Measurements from ENCODE around the gene CHRNG. TPM values are rescaled to one million over a fixed set of nuclear protein-coding genes. Genes with fewer than 3 reads are reported as not detected.
A peak's percentile ranks its signal among the peaks of the same experiment; 100 is the strongest.
"Not testable (repeated sequence)": the region's sequence is repeated elsewhere in the genome, so short reads cannot be mapped to it uniquely, and the experiment has no call there.

Gene CHRNG
- total RNA-seq, 2 donors from 2014 or later, result not detected

GRCh38 chr2:232528746-232529460, 10.6 kb upstream of the CHRNG start:
- no peaks in the 10 kb centered on the region for H3K36me3 Mint-ChIP-seq (ENCODE audit: low read depth)
- peaks cover 30% of the 10 kb centered on the region for H3K27me3 Mint-ChIP-seq
- peak overlapping the region; percentile 54 for H3K27ac Mint-ChIP-seq
- no peak overlapping the region for H3K4me3 Mint-ChIP-seq
- H3K4me1 Mint-ChIP-seq, result peaks cover 6% of the 10 kb centered on the region
- H3K9me3 Mint-ChIP-seq, result no peaks in the 10 kb centered on the region
- peak; percentile 54 for ATAC-seq (replicated peaks)

- peaks cover 6% of the 10 kb centered on the region for H3K4me1 Mint-ChIP-seq
- no peaks in the 10 kb centered on the region for H3K36me3 Mint-ChIP-seq (ENCODE audit: low read depth)
- ATAC-seq (replicated peaks), result no peak
- no peak overlapping the region for H3K4me3 Mint-ChIP-seq
- H3K9me3 Mint-ChIP-seq, result no peaks in the 10 kb centered on the region
- H3K27ac Mint-ChIP-seq, result no peak overlapping the region
- H3K27me3 Mint-ChIP-seq, result peaks cover 26% of the 10 kb centered on the region
Observed at GRCh38 chr2:232529806-232530547, 9.5 kb upstream of the CHRNG start.

- Mint-ChIP-seq H3K36me3 (ENCODE audit: low read depth) (no peaks in the 10 kb centered on the region), H3K4me1 (peaks cover 6% of the 10 kb centered on the region), H3K27ac (no peak overlapping the region), H3K4me3 (no peak overlapping the region), H3K27me3 (peaks cover 26% of the 10 kb centered on the region), H3K9me3 (no peaks in the 10 kb centered on the region)
- ATAC-seq (replicated peaks), result no peak
Observed at GRCh38 chr2:232530626-232531260, 8.7 kb upstream of the CHRNG start.

GRCh38 chr2:232532419-232532818, 7.1 kb upstream of the CHRNG start:
- H3K27me3 Mint-ChIP-seq, result peaks cover 23% of the 10 kb centered on the region
- no peak overlapping the region for H3K4me3 Mint-ChIP-seq
- ATAC-seq (replicated peaks), result no peak
- H3K9me3 Mint-ChIP-seq, result no peaks in the 10 kb centered on the region
- H3K36me3 Mint-ChIP-seq (ENCODE audit: low read depth), result no peaks in the 10 kb centered on the region
- peaks cover 6% of the 10 kb centered on the region for H3K4me1 Mint-ChIP-seq
- no peak overlapping the region for H3K27ac Mint-ChIP-seq

GRCh38 chr2:232532821-232533220, 6.7 kb upstream of the CHRNG start:
- ATAC-seq (replicated peaks); H3K4me1 Mint-ChIP-seq; H3K36me3 Mint-ChIP-seq (ENCODE audit: low read depth); H3K9me3 Mint-ChIP-seq; H3K27ac Mint-ChIP-seq; H3K4me3 Mint-ChIP-seq: not testable (repeated sequence)
- peaks cover 22% of the 10 kb centered on the region for H3K27me3 Mint-ChIP-seq

- peaks cover under 1% of the 10 kb centered on the region for H3K4me1 Mint-ChIP-seq
- H3K27me3 Mint-ChIP-seq, result peaks cover 9% of the 10 kb centered on the region
- no peak for ATAC-seq (replicated peaks)
- H3K27ac Mint-ChIP-seq, result no peak overlapping the region
- no peak overlapping the region for H3K4me3 Mint-ChIP-seq
- no peaks in the 10 kb centered on the region for H3K9me3 Mint-ChIP-seq
- H3K36me3 Mint-ChIP-seq (ENCODE audit: low read depth), result no peaks in the 10 kb centered on the region
Observed at GRCh38 chr2:232533944-232534710, 5.4 kb upstream of the CHRNG start.

GRCh38 chr2:232534940-232535651, 4.4 kb upstream of the CHRNG start:
- H3K4me3 Mint-ChIP-seq, result no peak overlapping the region
- H3K27me3 Mint-ChIP-seq, result peaks cover 9% of the 10 kb centered on the region
- no peak overlapping the region for H3K27ac Mint-ChIP-seq
- no peak for ATAC-seq (replicated peaks)
- no peaks in the 10 kb centered on the region for H3K4me1 Mint-ChIP-seq
- no peaks in the 10 kb centered on the region for H3K36me3 Mint-ChIP-seq (ENCODE audit: low read depth)
- no peaks in the 10 kb centered on the region for H3K9me3 Mint-ChIP-seq

GRCh38 chr2:232535761-232536530, 3.5 kb upstream of the CHRNG start:
- Mint-ChIP-seq H3K27me3 (peaks cover 6% of the 10 kb centered on the region), H3K9me3 (no peaks in the 10 kb centered on the region), H3K36me3 (ENCODE audit: low read depth) (no peaks in the 10 kb centered on the region), H3K4me1 (no peaks in the 10 kb centered on the region), H3K4me3 (no peak overlapping the region), H3K27ac (no peak overlapping the region)
- no peak for ATAC-seq (replicated peaks)

- no peaks in the 10 kb centered on the region for H3K36me3 Mint-ChIP-seq (ENCODE audit: low read depth)
- no peak overlapping the region for H3K4me3 Mint-ChIP-seq
- no peaks in the 10 kb centered on the region for H3K4me1 Mint-ChIP-seq
- no peak overlapping the region for H3K27ac Mint-ChIP-seq
- no peak for ATAC-seq (replicated peaks)
- H3K27me3 Mint-ChIP-seq, result peaks cover 3% of the 10 kb centered on the region
- no peaks in the 10 kb centered on the region for H3K9me3 Mint-ChIP-seq
Observed at GRCh38 chr2:232537079-232537478, 2.4 kb upstream of the CHRNG start.

GRCh38 chr2:232537499-232537898, 2.0 kb upstream of the CHRNG start:
- H3K4me3 Mint-ChIP-seq, result no peak overlapping the region
- H3K27ac Mint-ChIP-seq, result no peak overlapping the region
- ATAC-seq (replicated peaks), result no peak
- H3K27me3 Mint-ChIP-seq, result peaks cover 3% of the 10 kb centered on the region
- no peaks in the 10 kb centered on the region for H3K4me1 Mint-ChIP-seq
- H3K36me3 Mint-ChIP-seq (ENCODE audit: low read depth), result no peaks in the 10 kb centered on the region
- H3K9me3 Mint-ChIP-seq, result no peaks in the 10 kb centered on the region

GRCh38 chr2:232538671-232539070, 821 bp upstream of the CHRNG start:
- ATAC-seq (replicated peaks), result no peak
- H3K27me3 Mint-ChIP-seq, result no peaks in the 10 kb centered on the region
- peaks cover 5% of the 10 kb centered on the region for H3K4me1 Mint-ChIP-seq
- H3K27ac Mint-ChIP-seq, result no peak overlapping the region
- no peaks in the 10 kb centered on the region for H3K36me3 Mint-ChIP-seq (ENCODE audit: low read depth)
- H3K4me3 Mint-ChIP-seq, result no peak overlapping the region
- H3K9me3 Mint-ChIP-seq, result no peaks in the 10 kb centered on the region

GRCh38 chr2:232540441-232541041, 1.0 kb downstream of the CHRNG start:
- peaks cover 5% of the 10 kb centered on the region for H3K4me1 Mint-ChIP-seq
- ATAC-seq (replicated peaks), result no peak
- H3K27ac Mint-ChIP-seq, result no peak overlapping the region
- no peaks in the 10 kb centered on the region for H3K9me3 Mint-ChIP-seq
- H3K36me3 Mint-ChIP-seq (ENCODE audit: low read depth), result peaks cover 11% of the 10 kb centered on the region
- no peak overlapping the region for H3K4me3 Mint-ChIP-seq
- no peaks in the 10 kb centered on the region for H3K27me3 Mint-ChIP-seq
